Naive B cell (primary cell): Measurements from ENCODE around the gene USP22. TPM values are rescaled to one million over a fixed set of nuclear protein-coding genes. Genes with fewer than 3 reads are reported as not detected.
"Not testable (repeated sequence)": the region's sequence is repeated elsewhere in the genome, so short reads cannot be mapped to it uniquely, and the experiment has no call there.

ENCODE experiments used
- ATAC-seq, 2 donors: fragments of 150-1000 bp; cut with Tn5 transposase; 2 replicates each; pipeline ENCODE4 v1.10.0; 2021; ENCODE audit warnings: low read depth in 2 of 2, mild to moderate bottlenecking in 2 of 2, moderate library complexity in 2 of 2
- DNase-seq: peaks from one replicate; pipeline ENCODE4 v3.0.0; 2022
- H3K27ac Mint-ChIP-seq, 6 donors: one replicate each; pipeline ENCODE4 v1.8.0; 2020 to 2022; ENCODE audit warnings: mild to moderate bottlenecking in 6 of 6, mixed read lengths in 6 of 6, moderate library complexity in 5 of 6, inconsistent platforms in 2 of 6
- H3K27me3 Mint-ChIP-seq, 3 donors: one replicate each; pipeline ENCODE4 v1.8.0; 2021 to 2022; ENCODE audit warnings: mixed read lengths in 3 of 3, mild to moderate bottlenecking in 1 of 3
- H3K36me3 Mint-ChIP-seq, 2 donors: one replicate each; pipeline ENCODE4 v1.8.0; 2020 to 2022; ENCODE audit warnings: mixed read lengths in 2 of 2, inconsistent platforms in 1 of 2, mild to moderate bottlenecking in 1 of 2
- H3K4me1 Mint-ChIP-seq, 3 donors: one replicate each; pipeline ENCODE4 v1.8.0; 2020 to 2022; ENCODE audit warnings: mixed read lengths in 3 of 3, inconsistent platforms in 1 of 3, mild to moderate bottlenecking in 1 of 3, moderate library complexity in 1 of 3
- H3K4me3 Mint-ChIP-seq, 8 donors: one replicate each; pipeline ENCODE4 v1.8.0; 2020 to 2022; ENCODE audit warnings: mild to moderate bottlenecking in 8 of 8, mixed read lengths in 8 of 8, moderate library complexity in 8 of 8, inconsistent platforms in 2 of 8
- H3K9me3 Mint-ChIP-seq, 7 donors: one replicate each; pipeline ENCODE4 v1.8.0; 2020 to 2022; ENCODE audit warnings: mixed read lengths in 7 of 7, mild to moderate bottlenecking in 5 of 7, inconsistent platforms in 2 of 7, moderate library complexity in 1 of 7
- polyA plus RNA-seq, 6 donors: library from polyadenylated mRNA; unstranded; fragments of 300-500 nt; fragmentation: Illumina TruSeq; gene quantifications; one replicate each; pipeline ENCODE4 v1.2.3, GENCODE V29; 2021; ENCODE audit warnings: low read depth in 6 of 6

Gene USP22
- polyA plus RNA-seq, 6 donors from 2014 or later = 16.5 to 53.5 (median 48.4) TPM

GRCh38 chr17:21072745-21073197 lies 30.0 kb upstream of the USP22 start:
- peaks cover 0 to 2% (median 0%) of the 10 kb centered on the region in 3 donors for H3K4me1 Mint-ChIP-seq
- no peak overlapping the region for H3K27ac Mint-ChIP-seq
- peaks cover 0 to 3% (median 0%) of the 10 kb centered on the region in 3 donors for H3K27me3 Mint-ChIP-seq
- DNase-seq (no peak), ATAC-seq (no peak)
- no peaks in the 10 kb centered on the region for H3K9me3 Mint-ChIP-seq
- no peaks in the 10 kb centered on the region for H3K36me3 Mint-ChIP-seq
- H3K4me3 Mint-ChIP-seq = peak overlapping the region in 1 of 8 donors; percentile 37

- no peaks in the 10 kb centered on the region for H3K36me3 Mint-ChIP-seq
- H3K27me3 Mint-ChIP-seq = no peaks in the 10 kb centered on the region
- H3K27ac Mint-ChIP-seq = no peak overlapping the region
- no peak overlapping the region for H3K4me3 Mint-ChIP-seq
- peaks cover 14 to 20% (median 15%) of the 10 kb centered on the region in 3 donors for H3K4me1 Mint-ChIP-seq
- no peaks in the 10 kb centered on the region for H3K9me3 Mint-ChIP-seq
- DNase-seq (no peak), ATAC-seq (no peak)
Observed at GRCh38 chr17:21066394-21066793, 23.6 kb upstream of the USP22 start.

- no peaks in the 10 kb centered on the region for H3K36me3 Mint-ChIP-seq
- no peaks in the 10 kb centered on the region for H3K9me3 Mint-ChIP-seq
Observed at GRCh38 chr17:21061971-21062526, 19.2 kb upstream of the USP22 start.

GRCh38 chr17:21061158-21061835 lies 18.5 kb upstream of the USP22 start:
- Mint-ChIP-seq H3K27ac (peak overlapping the region in 2 of 6 donors; percentile 75 to 80), H3K4me1 (peaks cover 14 to 19% (median 15%) of the 10 kb centered on the region in 3 donors), H3K9me3 (no peaks in the 10 kb centered on the region), H3K36me3 (no peaks in the 10 kb centered on the region), H3K27me3 (no peaks in the 10 kb centered on the region), H3K4me3 (peak overlapping the region in 2 of 8 donors; percentile 52 to 58)
- DNase-seq = no peak
- no peak for ATAC-seq

More at GRCh38 chr17:21061971-21062526, 19.2 kb upstream of the USP22 start:
- Mint-ChIP-seq H3K4me3 (peak overlapping the region in 6 of 8 donors; percentile 32 to 80 (median 55)), H3K27me3 (no peaks in the 10 kb centered on the region), H3K4me1 (peaks cover 14 to 19% (median 15%) of the 10 kb centered on the region in 3 donors), H3K27ac (peak overlapping the region; percentile 75 to 92 (median 89))
- DNase-seq (peak; percentile 21), ATAC-seq (peak; percentile 97 to 100)

GRCh38 chr17:21059761-21060160 lies 16.9 kb upstream of the USP22 start:
- ATAC-seq (no peak), DNase-seq (no peak)
- no peak overlapping the region for H3K27ac Mint-ChIP-seq
- H3K9me3 Mint-ChIP-seq = no peaks in the 10 kb centered on the region
- H3K36me3 Mint-ChIP-seq = no peaks in the 10 kb centered on the region
- H3K4me3 Mint-ChIP-seq = no peak overlapping the region
- H3K27me3 Mint-ChIP-seq = peaks cover 0 to 1% (median 0%) of the 10 kb centered on the region in 3 donors
- H3K4me1 Mint-ChIP-seq = peaks cover 14 to 19% (median 15%) of the 10 kb centered on the region in 3 donors

GRCh38 chr17:21058098-21058893 lies 15.5 kb upstream of the USP22 start:
- H3K4me1 Mint-ChIP-seq = peaks cover 15 to 19% (median 19%) of the 10 kb centered on the region in 3 donors
- ATAC-seq (no peak), DNase-seq (no peak)
- H3K9me3 Mint-ChIP-seq = no peaks in the 10 kb centered on the region
- H3K36me3 Mint-ChIP-seq = no peaks in the 10 kb centered on the region
- H3K27me3 Mint-ChIP-seq = peaks cover 0 to 7% (median 0%) of the 10 kb centered on the region in 3 donors
- H3K27ac Mint-ChIP-seq = no peak overlapping the region
- H3K4me3 Mint-ChIP-seq = no peak overlapping the region

- H3K4me3 Mint-ChIP-seq = peak overlapping the region in 1 of 8 donors; percentile 23
- peak; percentile 64 to 89 for ATAC-seq
- not testable (repeated sequence) for H3K27me3 Mint-ChIP-seq
Observed at GRCh38 chr17:21053056-21053455, 10.2 kb upstream of the USP22 start.

GRCh38 chr17:21049457-21049856 lies 6.6 kb upstream of the USP22 start:
- peaks cover 2 to 9% (median 5%) of the 10 kb centered on the region in 3 donors for H3K27me3 Mint-ChIP-seq
- ATAC-seq (no peak), DNase-seq (no peak)
- H3K4me3 Mint-ChIP-seq = no peak overlapping the region
- no peaks in the 10 kb centered on the region for H3K36me3 Mint-ChIP-seq
- no peaks in the 10 kb centered on the region for H3K9me3 Mint-ChIP-seq
- H3K4me1 Mint-ChIP-seq = peaks cover 12 to 26% (median 20%) of the 10 kb centered on the region in 3 donors
- H3K27ac Mint-ChIP-seq = no peak overlapping the region

More at GRCh38 chr17:21053056-21053455, 10.2 kb upstream of the USP22 start:
- H3K9me3 Mint-ChIP-seq, H3K36me3 Mint-ChIP-seq, H3K27ac Mint-ChIP-seq, DNase-seq: not testable (repeated sequence)
- peaks cover 12 to 24% (median 21%) of the 10 kb centered on the region in 3 donors for H3K4me1 Mint-ChIP-seq

- no peaks in the 10 kb centered on the region for H3K36me3 Mint-ChIP-seq
- H3K27ac Mint-ChIP-seq = no peak overlapping the region
- DNase-seq = no peak
- H3K9me3 Mint-ChIP-seq = no peaks in the 10 kb centered on the region
- H3K27me3 Mint-ChIP-seq = peaks cover 0 to 9% (median 0%) of the 10 kb centered on the region in 3 donors
- ATAC-seq = no peak
- no peak overlapping the region for H3K4me3 Mint-ChIP-seq
- H3K4me1 Mint-ChIP-seq = peaks cover 14 to 22% (median 18%) of the 10 kb centered on the region in 3 donors
Observed at GRCh38 chr17:21046216-21046615, 3.4 kb upstream of the USP22 start.

- Mint-ChIP-seq H3K9me3 (no peaks in the 10 kb centered on the region), H3K27me3 (peaks cover 0 to 9% (median 0%) of the 10 kb centered on the region in 3 donors), H3K36me3 (no peaks in the 10 kb centered on the region), H3K4me1 (peaks cover 20 to 30% (median 27%) of the 10 kb centered on the region in 3 donors), H3K27ac (peak overlapping the region in 1 of 6 donors; percentile 86), H3K4me3 (peak overlapping the region in 5 of 8 donors; percentile 15 to 96 (median 51))
- ATAC-seq (no peak), DNase-seq (no peak)
Observed at GRCh38 chr17:21044971-21045370, 2.2 kb upstream of the USP22 start.

- DNase-seq = peak; percentile 96
- no peaks in the 10 kb centered on the region for H3K9me3 Mint-ChIP-seq
- H3K27me3 Mint-ChIP-seq = peaks cover 0 to 2% (median 0%) of the 10 kb centered on the region in 3 donors
Observed at GRCh38 chr17:21043296-21044232, 753 bp upstream of the USP22 start.

GRCh38 chr17:21041741-21042457 lies 912 bp downstream of the USP22 start:
- peak overlapping the region; percentile 87 to 100 (median 96) for H3K4me3 Mint-ChIP-seq
- H3K9me3 Mint-ChIP-seq = no peaks in the 10 kb centered on the region
- peak; percentile 50 for DNase-seq
- H3K27ac Mint-ChIP-seq = peak overlapping the region; percentile 81 to 98 (median 92)
- H3K27me3 Mint-ChIP-seq = no peaks in the 10 kb centered on the region
- peaks cover 28 to 51% (median 39%) of the 10 kb centered on the region in 3 donors for H3K4me1 Mint-ChIP-seq
- no peak for ATAC-seq
- H3K36me3 Mint-ChIP-seq = no peaks in the 10 kb centered on the region

More at GRCh38 chr17:21043296-21044232, 753 bp upstream of the USP22 start:
- no peaks in the 10 kb centered on the region for H3K36me3 Mint-ChIP-seq
- H3K4me1 Mint-ChIP-seq = peaks cover 20 to 38% (median 30%) of the 10 kb centered on the region in 3 donors
- peak; percentile 80 to 86 for ATAC-seq
- peak overlapping the region; percentile 83 to 96 (median 88) for H3K4me3 Mint-ChIP-seq
- peak overlapping the region; percentile 86 to 95 (median 94) for H3K27ac Mint-ChIP-seq
